Kidney (tissue), 14 donors: Measurements from ENCODE around the gene HNRNPA0. TPM values are rescaled to one million over a fixed set of nuclear protein-coding genes. Genes with fewer than 3 reads are reported as not detected.
A peak's percentile ranks its signal among the peaks of the same experiment; 100 is the strongest.

Source experiments
- DNase-seq, 5 donors: peaks; one replicate each; pipeline ENCODE4 v3.0.0-alpha.2; 2013 to 2020
- FAIRE-seq: peaks from 2 replicates; lab custom pipeline; 2012; peaks lifted over from hg19 to GRCh38; lab: Jason Lieb, UNC
- H3K27ac ChIP-seq, 2 donors: one replicate each; pipeline ENCODE4 v1.7.0; 2013; ENCODE audit warnings: low read depth in 2 of 2, low read length in 2 of 2, inconsistent platforms in 1 of 2
- H3K27me3 ChIP-seq: one replicate; pipeline ENCODE4 v1.7.1; 2013; ENCODE audit warnings: low read length, inconsistent platforms; ENCODE audit not compliant: control insufficient read depth, insufficient read depth
- H3K36me3 ChIP-seq, 3 donors: one replicate each; pipeline versions ENCODE4 v1.7.0 to v1.7.1; 2013; ENCODE audit warnings: low read length in 3 of 3, control low read depth in 1 of 3, inconsistent platforms in 1 of 3; ENCODE audit not compliant: insufficient read depth in 3 of 3, control insufficient read depth in 2 of 3
- H3K4me1 ChIP-seq, 3 donors: one replicate each; pipeline versions ENCODE4 v1.7.0 to v1.7.1; 2013; ENCODE audit warnings: low read length in 3 of 3, inconsistent platforms in 1 of 3, low read depth in 1 of 3; ENCODE audit not compliant: control insufficient read depth in 2 of 3, insufficient read depth in 2 of 3
- H3K4me3 ChIP-seq, 3 donors: one replicate each; pipeline versions ENCODE4 v1.7.0 to v1.8.1; 2013; ENCODE audit warnings: low read length in 3 of 3, control low read depth in 1 of 3, inconsistent platforms in 1 of 3
- H3K9ac ChIP-seq, 3 donors: one replicate each; pipeline versions ENCODE4 v1.7.0 to v1.7.1; 2013; ENCODE audit warnings: low read length in 3 of 3, control low read depth in 1 of 3, inconsistent platforms in 1 of 3
- H3K9me3 ChIP-seq, 3 donors: one replicate each; pipeline versions ENCODE4 v1.7.0 to v1.7.1; 2013; ENCODE audit warnings: low read length in 3 of 3, control low read depth in 1 of 3, inconsistent platforms in 1 of 3; ENCODE audit not compliant: control insufficient read depth in 2 of 3, insufficient read depth in 1 of 3
- CTCF ChIP-seq: IDR thresholded peaks from 3 replicates; pipeline ENCODE4 v1.5.1; 2012; ENCODE audit warnings: mild to moderate bottlenecking, moderate library complexity, borderline replicate concordance; ENCODE audit not compliant: insufficient read depth; ENCODE audit errors: extremely low read depth
- intact Hi-C: fragments of 100-400 bp; cut with DNase I; formaldehyde crosslinking; loops from one replicate; pipeline ENCODE4 v1.11.1; 2022
- polyA plus RNA-seq: library from polyadenylated mRNA; stranded (reverse); fragments of 350-450 nt; fragmentation: Illumina TruSeq; extraction: RNeasy Lipid Tissue Mini Kit (QIAGEN cat#74804); gene quantifications from one replicate; pipeline ENCODE4 v1.2.3, GENCODE V29; 2014; ENCODE audit warnings: low read depth, low replicate concordance; ENCODE audit not compliant: insufficient read depth
- total RNA-seq: library from RNA; stranded (reverse); fragmentation: NEBNext Ultra II Directional; extraction: Animal tissue kit (Norgen Biotek cat#: 25700); gene quantifications from one replicate; pipeline ENCODE4 v1.2.1, GENCODE V29; 2021
- donor health status: control.
- donor health status: control.
- donor health status: control.
- donor health status: control.
- donor health status: control.
- donor health status: DM: yes; HTN: yes; CAD: no.
- donor health status: Normal renal cell carcinoma (clear cell type).

HNRNPA0 gene
- total and polyA plus RNA-seq, 2 donors from 2014 or later: 16.0 to 28.3 TPM

GRCh38 chr5:137751869-137752491 lies 2.2 kb downstream of the HNRNPA0 start:
- DNase-seq (peak in 3 of 5 donors; percentile 18 to 88 (median 82)), FAIRE-seq (peak; percentile 11)

GRCh38 chr5:137750436-137750835 lies 3.7 kb downstream of the HNRNPA0 start:
- TF ChIP-seq CTCF: no peak
- Histone ChIP-seq H3K4me1 (peaks cover 0 to 6% (median 2%) of the 10 kb centered on the region in 3 donors), H3K27me3 (no peaks in the 10 kb centered on the region), H3K36me3 (no peaks in the 10 kb centered on the region), H3K27ac (no peak overlapping the region), H3K9ac (no peak overlapping the region), H3K9me3 (no peaks in the 10 kb centered on the region), H3K4me3 (no peak overlapping the region)
- intact Hi-C loops: no loop called here
- DNase-seq (no peak), FAIRE-seq (no peak)

More at GRCh38 chr5:137751869-137752491, 2.2 kb downstream of the HNRNPA0 start:
- H3K9ac ChIP-seq: peak overlapping the region; percentile 67 to 91 (median 74)
- no peaks in the 10 kb centered on the region for H3K27me3 ChIP-seq
- intact Hi-C loops: no loop called here
- H3K27ac ChIP-seq: peak overlapping the region in 1 of 2 donors; percentile 25
- peak; percentile 76 for TF ChIP-seq CTCF
- no peaks in the 10 kb centered on the region for H3K9me3 ChIP-seq
- H3K4me3 ChIP-seq: peak overlapping the region; percentile 84 to 97 (median 96)
- H3K36me3 ChIP-seq: no peaks in the 10 kb centered on the region
- peaks cover 0 to 6% (median 2%) of the 10 kb centered on the region in 3 donors for H3K4me1 ChIP-seq

- TF ChIP-seq CTCF: no peak
- Histone ChIP-seq H3K27ac (no peak overlapping the region), H3K36me3 (no peaks in the 10 kb centered on the region), H3K4me3 (no peak overlapping the region), H3K9ac (no peak overlapping the region), H3K9me3 (no peaks in the 10 kb centered on the region), H3K27me3 (no peaks in the 10 kb centered on the region), H3K4me1 (peaks cover 0 to 4% (median 2%) of the 10 kb centered on the region in 3 donors)
- DNase-seq (no peak), FAIRE-seq (no peak)
- intact Hi-C loops: no loop called here
Measured at GRCh38 chr5:137747848-137748247, 6.3 kb downstream of the HNRNPA0 start.
